B cell (primary cell): Measurements from ENCODE around the gene SLC12A7.

Experiments used
- CTCF ChIP-seq: fragments of 200-600 bp; IDR thresholded peaks from one replicate; pipeline ENCODE4 v1.8.0; 2022; ENCODE audit warnings: antibody characterized with exemption, mild to moderate bottlenecking
- EZH2 ChIP-seq: IDR thresholded peaks from 2 replicates; pipeline ENCODE4 v1.6.1; 2012; ENCODE audit warnings: borderline replicate concordance, low read depth, mild to moderate bottlenecking, moderate library complexity, low read length; ENCODE audit not compliant: insufficient read depth, poor library complexity, severe bottlenecking

- TF ChIP-seq CTCF (no peak), EZH2 (no peak)
These were observed 61.2 kb downstream of the SLC12A7 start for GRCh38 chr5:1050423-1051365.
